ENCODE results near the gene ITGAD. TPM values are rescaled to one million over a fixed set of nuclear protein-coding genes. Genes with fewer than 3 reads are reported as not detected.

ITGAD gene
- total and polyA plus RNA-seq, 2 experiments from 2014 or later = not detected

- TF ChIP-seq REST (IDR thresholded peaks at IDR 0.05; ENCODE audit: unreplicated experiment) = no peak
These were observed 24.8 kb downstream of the ITGAD start (continued) for GRCh38 chr16:31417916-31418315.

- Histone ChIP-seq H3K4me1 (ENCODE audit: insufficient read depth) (no peaks in the 10 kb centered on the region), H3K27ac (ENCODE audit: low read depth) (no peak overlapping the region), H3K9me2 (ENCODE audit: insufficient read depth) (no peaks in the 10 kb centered on the region), H3K79me2 (replicated peaks; ENCODE audit: insufficient read depth) (no peaks in the 10 kb centered on the region), H3F3A (replicated peaks; ENCODE audit: low read depth) (no peaks in the 10 kb centered on the region), H4K20me1 (replicated peaks; ENCODE audit: insufficient read depth) (no peaks in the 10 kb centered on the region), H3K4me2 (no peak overlapping the region), H3K27me3 (ENCODE audit: insufficient read depth) (no peaks in the 10 kb centered on the region), H3K36me3 (ENCODE audit: insufficient read depth) (no peaks in the 10 kb centered on the region), H2AFZ (no peak overlapping the region), H3K4me3 (no peak overlapping the region)
- Mint-ChIP-seq H3K27me3 (ENCODE audit: insufficient read depth, low read depth, poor library complexity) (peaks cover 13% of the 10 kb centered on the region), H3K27ac (no peak overlapping the region), H3K36me3 (ENCODE audit: low read depth) (no peaks in the 10 kb centered on the region), H3K9me3 (peaks cover 2% of the 10 kb centered on the region; the same call in 2 of the 3 replicates), H3K4me3 (no peak overlapping the region), H3K4me1 (no peaks in the 10 kb centered on the region)
- DNase-seq (ENCODE audit: low spot score) (no peak), ATAC-seq (no peak)
- TF ChIP-seq ZNF114 (CRISPR knock-in tag; IDR thresholded peaks at IDR 0.05) (no peak), REST (IDR thresholded peaks at IDR 0.05; ENCODE audit: unreplicated experiment) (no peak), EZH2 (IDR thresholded peaks at IDR 0.05; ENCODE audit: low read depth, unreplicated experiment) (no peak), ETS1 (IDR thresholded peaks at IDR 0.05) (no peak), EZH2phosphoT487 (IDR thresholded peaks at IDR 0.05; ENCODE audit: unreplicated experiment) (no peak), NANOG (IDR thresholded peaks at IDR 0.05; ENCODE audit: borderline replicate concordance) (no peak), JUNB (IDR thresholded peaks at IDR 0.05; ENCODE audit: unreplicated experiment) (no peak), POLR2AphosphoS5 (IDR thresholded peaks at IDR 0.05; ENCODE audit: low read depth) (no peak), STAT1 (IDR thresholded peaks at IDR 0.05; ENCODE audit: unreplicated experiment) (no peak), ZNF331 (CRISPR knock-in tag; IDR thresholded peaks at IDR 0.05; ENCODE audit: low read depth) (no peak), CREB1 (CRISPR knock-in tag; IDR thresholded peaks at IDR 0.05; ENCODE audit: low read depth) (no peak), ZNF462 (CRISPR knock-in tag; IDR thresholded peaks at IDR 0.05) (no peak)
These were observed 26.9 kb downstream of the ITGAD start for GRCh38 chr16:31420037-31420436.

Measured in GM23338 (cell line).